Activated CD4-positive, alpha-beta T cell treated with anti-CD3 and anti-CD28 coated beads, Interleukin-2, amount 10 ng/mL, durations not matched to agents 7 days and 5 days (primary cell): ENCODE results near the gene PNMA6F. TPM values are rescaled to one million over a fixed set of nuclear protein-coding genes. Genes with fewer than 3 reads are reported as not detected.
"Not testable (repeated sequence)": the region's sequence is repeated elsewhere in the genome, so short reads cannot be mapped to it uniquely, and the experiment has no call there.

Experiments
- CTCF ChIA-PET: fragments of 350-600 bp; sonication (Branson Sonifier 250); formaldehyde crosslinking; loops from one replicate; lab custom pipeline; 2021; ENCODE audit warnings: antibody characterized with exemption; lab: Charles Lee
- POLR2A ChIA-PET: fragments of 350-600 bp; sonication (Branson Sonifier 250); formaldehyde crosslinking; loops from one replicate; lab custom pipeline; 2021; ENCODE audit warnings: antibody characterized with exemption; lab: Charles Lee
- DNase-seq: peaks from one replicate; pipeline ENCODE4 v3.0.0-alpha.2; 2020
- H3K27ac Mint-ChIP-seq: one replicate; pipeline ENCODE4 v1.8.0; 2021; ENCODE audit warnings: mild to moderate bottlenecking, moderate library complexity, mixed read lengths
- H3K27me3 Mint-ChIP-seq: one replicate; pipeline ENCODE4 v1.8.0; 2021; ENCODE audit warnings: mixed read lengths
- H3K36me3 Mint-ChIP-seq: one replicate; pipeline ENCODE4 v1.8.0; 2021; ENCODE audit warnings: low read depth, mixed read lengths
- H3K4me1 Mint-ChIP-seq: one replicate; pipeline ENCODE4 v1.8.0; 2021; ENCODE audit warnings: mixed read lengths
- H3K4me3 Mint-ChIP-seq: one replicate; pipeline ENCODE4 v1.8.0; 2021; ENCODE audit warnings: mild to moderate bottlenecking, moderate library complexity, mixed read lengths
- H3K9me3 Mint-ChIP-seq: one replicate; pipeline ENCODE4 v1.8.0; 2021; ENCODE audit warnings: mixed read lengths
- total RNA-seq, 2 experiments: library from RNA; stranded (reverse); gene quantifications; one replicate each; pipeline ENCODE4 v1.2.3, GENCODE V29; 2021

PNMA6F gene
- total RNA-seq, 2 experiments from 2014 or later = not detected

DNA sequence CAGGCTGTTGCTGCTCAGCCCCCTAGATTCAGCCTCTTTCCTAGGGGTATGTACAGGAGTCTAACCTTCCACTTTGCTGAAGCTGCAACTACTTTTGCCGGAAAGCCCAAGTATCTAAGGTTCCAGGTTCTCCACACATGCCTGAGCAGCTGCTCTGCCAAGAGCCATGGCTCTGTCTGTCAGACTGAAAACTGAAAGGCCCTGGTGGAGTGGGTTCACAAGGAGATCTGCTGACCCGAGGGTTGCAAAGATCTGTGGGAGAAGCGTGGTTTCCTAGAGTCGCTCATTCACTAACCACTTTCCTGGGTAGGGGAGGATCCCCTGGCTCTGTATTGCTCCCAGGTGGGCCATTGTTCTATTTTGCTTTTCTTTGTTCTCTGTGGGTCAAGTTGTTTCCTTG, 6.0 kb upstream of the PNMA6F start:
- no peak overlapping the region for H3K4me3 Mint-ChIP-seq
- no peaks in the 10 kb centered on the region for H3K9me3 Mint-ChIP-seq
- CTCF ChIA-PET = no interaction called here
- peaks cover 39% of the 10 kb centered on the region for H3K27me3 Mint-ChIP-seq
- no peak for DNase-seq
- no peak overlapping the region for H3K27ac Mint-ChIP-seq
- POLR2A ChIA-PET = no interaction called here
- H3K4me1 Mint-ChIP-seq = no peaks in the 10 kb centered on the region
- no peaks in the 10 kb centered on the region for H3K36me3 Mint-ChIP-seq

DNA sequence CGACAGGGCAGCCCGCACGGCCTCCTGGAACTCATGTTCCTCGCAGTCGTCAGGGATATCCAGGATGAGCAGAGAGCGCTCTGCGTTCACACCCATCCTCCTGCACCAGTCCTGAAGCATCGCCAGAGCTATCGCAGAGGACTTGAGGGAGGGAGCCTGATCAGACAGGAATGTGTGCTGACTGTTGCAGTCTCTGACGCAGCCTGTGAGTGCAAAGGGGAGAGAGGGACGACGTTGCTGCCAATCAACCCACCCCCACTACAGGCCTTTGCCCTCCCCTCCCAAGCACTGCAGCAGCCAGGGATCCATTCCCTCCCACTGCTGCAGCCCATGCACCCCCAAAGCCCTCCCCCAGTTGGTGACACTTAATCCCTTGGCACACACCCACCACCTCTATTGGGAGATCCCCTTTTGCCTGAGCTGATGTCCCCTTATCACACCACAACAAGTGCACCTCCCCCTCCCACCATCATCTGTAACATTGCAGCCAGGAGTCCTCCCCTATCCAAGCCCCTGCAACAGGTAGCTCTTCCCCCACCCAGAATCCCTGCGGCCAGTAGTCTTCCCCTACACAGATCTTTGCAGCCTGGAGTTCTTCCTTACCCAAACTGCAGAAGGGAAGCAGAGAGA, 897 bp downstream of the PNMA6F start:
- POLR2A ChIA-PET = no interaction called here
- CTCF ChIA-PET = no interaction called here
- Mint-ChIP-seq H3K4me1 (no peaks in the 10 kb centered on the region), H3K4me3 (no peak overlapping the region), H3K27ac (no peak overlapping the region), H3K27me3 (peaks cover 29% of the 10 kb centered on the region), H3K9me3 (no peaks in the 10 kb centered on the region), H3K36me3 (no peaks in the 10 kb centered on the region)
- DNase-seq = no peak

DNA sequence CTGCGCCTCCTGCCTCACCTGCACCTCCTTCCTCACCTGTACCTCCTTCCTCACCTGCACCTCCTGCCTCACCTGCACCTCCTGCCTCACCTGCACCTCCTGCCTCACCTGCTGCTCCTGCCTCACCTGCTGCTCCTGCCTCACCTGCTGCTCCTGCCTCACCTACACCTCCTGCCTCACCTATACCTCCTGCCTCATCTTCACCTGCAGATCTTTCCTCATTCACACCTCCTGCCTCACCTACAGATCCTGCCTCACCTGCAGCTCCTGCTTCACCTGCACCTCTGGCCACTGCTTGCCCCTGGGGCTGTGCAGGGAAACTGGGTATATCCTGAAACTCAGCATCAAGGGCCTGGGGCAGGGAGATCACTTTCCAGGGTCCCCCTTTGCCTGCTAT, 1.5 kb downstream of the PNMA6F start:
- DNase-seq, H3K4me1 Mint-ChIP-seq, H3K4me3 Mint-ChIP-seq, POLR2A ChIA-PET, H3K36me3 Mint-ChIP-seq, H3K9me3 Mint-ChIP-seq, CTCF ChIA-PET, H3K27ac Mint-ChIP-seq: not testable (repeated sequence)
- H3K27me3 Mint-ChIP-seq = peaks cover 26% of the 10 kb centered on the region

DNA sequence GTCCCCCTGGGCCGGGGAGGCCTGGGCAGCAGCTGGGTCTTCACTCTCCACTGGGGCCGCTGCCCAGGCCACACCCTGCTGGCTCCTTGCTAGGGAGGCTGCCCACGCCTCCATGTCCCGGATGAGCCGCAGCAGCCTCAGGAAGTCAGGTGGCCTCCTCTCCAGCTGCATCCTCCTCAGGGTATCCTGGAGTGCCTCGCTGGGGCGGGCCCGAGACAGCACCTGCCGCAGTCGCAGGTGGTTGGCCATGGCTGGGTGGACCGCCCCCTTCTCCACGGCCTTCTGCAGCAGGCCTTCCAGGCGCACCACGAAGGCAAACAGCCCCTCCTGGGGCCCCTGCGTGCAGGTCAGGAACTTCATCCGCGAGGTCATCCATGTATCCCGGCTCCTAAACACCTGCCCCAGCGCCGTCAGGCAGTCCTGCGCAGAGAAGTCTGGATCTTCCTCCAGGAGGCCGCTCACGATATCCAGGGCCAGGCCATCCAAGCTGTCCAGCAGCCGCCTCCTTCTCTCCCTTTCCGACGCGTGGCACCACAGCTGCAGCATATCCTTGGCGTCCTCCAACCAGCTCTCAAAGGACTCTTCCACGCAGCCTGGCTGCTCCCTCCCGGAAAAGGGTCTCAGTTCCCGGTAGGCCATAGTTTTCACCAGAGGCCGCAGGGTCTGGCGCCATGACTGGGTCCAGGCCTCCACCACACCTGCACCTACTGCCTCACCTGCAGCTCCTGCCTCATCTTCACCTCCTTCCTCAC, 2.1 kb downstream of the PNMA6F start:
- no peak for DNase-seq
- H3K4me3 Mint-ChIP-seq = no peak overlapping the region
- no peaks in the 10 kb centered on the region for H3K4me1 Mint-ChIP-seq
- H3K27me3 Mint-ChIP-seq = peaks cover 21% of the 10 kb centered on the region
- CTCF ChIA-PET = no interaction called here
- H3K9me3 Mint-ChIP-seq = no peaks in the 10 kb centered on the region
- H3K27ac Mint-ChIP-seq = no peak overlapping the region
- POLR2A ChIA-PET = no interaction called here
- no peaks in the 10 kb centered on the region for H3K36me3 Mint-ChIP-seq

DNA sequence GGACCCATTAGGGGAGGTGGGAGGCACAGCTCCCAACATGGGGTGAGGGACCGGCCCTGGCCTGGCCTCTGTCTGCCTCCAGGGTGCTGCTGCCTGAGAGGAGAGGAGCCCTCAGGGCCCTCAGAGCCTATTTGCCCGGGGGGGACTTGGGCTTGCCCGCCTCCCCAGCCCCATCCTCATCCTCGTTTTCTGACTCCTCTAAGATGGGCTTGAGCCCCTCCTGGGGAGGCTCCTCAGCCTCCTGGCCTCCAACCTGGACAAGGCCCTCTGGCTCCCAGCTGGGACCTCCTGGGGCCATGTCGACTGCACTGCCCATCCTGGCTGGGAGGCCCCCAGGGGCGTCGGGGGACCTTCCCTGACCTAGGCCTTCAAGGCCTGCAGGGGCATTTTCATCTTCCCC, 2.8 kb downstream of the PNMA6F start:
- Mint-ChIP-seq H3K4me3 (no peak overlapping the region), H3K27me3 (peaks cover 15% of the 10 kb centered on the region), H3K36me3 (no peaks in the 10 kb centered on the region), H3K27ac (no peak overlapping the region), H3K4me1 (no peaks in the 10 kb centered on the region), H3K9me3 (no peaks in the 10 kb centered on the region)
- DNase-seq = no peak
- ChIA-PET CTCF (no interaction called here), POLR2A (no interaction called here)

DNA sequence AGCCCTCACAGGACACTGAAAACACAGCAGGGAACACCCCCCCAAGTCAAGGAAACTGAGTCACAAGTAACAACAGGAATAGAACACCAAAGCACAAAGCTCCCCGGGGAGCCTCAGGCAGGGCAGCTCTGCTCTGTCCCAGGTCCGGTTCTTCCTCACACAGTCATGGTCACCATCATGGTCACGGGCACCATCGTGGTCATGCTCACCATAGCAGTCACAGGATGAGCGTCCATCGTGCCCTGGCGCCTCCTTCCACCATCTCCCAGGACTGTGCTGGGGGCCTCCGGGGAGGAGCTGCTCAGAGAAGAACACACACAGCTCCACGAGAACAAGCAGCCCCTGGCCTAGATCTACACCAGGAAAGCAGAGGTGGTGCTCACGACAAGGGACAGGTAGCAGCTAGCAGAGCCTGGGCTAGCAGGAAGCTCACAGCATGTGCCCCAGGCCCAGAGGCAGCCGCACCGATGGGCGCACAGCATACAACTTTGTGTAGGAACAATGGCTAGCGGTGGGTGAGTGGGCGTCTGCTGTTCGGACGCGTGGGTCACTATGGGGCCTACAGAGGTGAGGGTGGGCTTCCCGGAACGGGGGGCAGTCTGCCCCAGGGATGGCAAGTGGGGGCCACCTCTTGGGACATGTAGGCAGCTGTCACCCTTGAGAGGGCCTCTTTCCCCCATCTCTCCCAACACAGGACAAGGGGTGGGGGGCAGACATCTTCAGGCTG, 3.4 kb downstream of the PNMA6F start:
- DNase-seq = no peak
- POLR2A ChIA-PET = no interaction called here
- Mint-ChIP-seq H3K4me3 (no peak overlapping the region), H3K27me3 (peaks cover 11% of the 10 kb centered on the region), H3K4me1 (no peaks in the 10 kb centered on the region), H3K36me3 (no peaks in the 10 kb centered on the region), H3K27ac (no peak overlapping the region), H3K9me3 (no peaks in the 10 kb centered on the region)
- CTCF ChIA-PET = no interaction called here

DNA sequence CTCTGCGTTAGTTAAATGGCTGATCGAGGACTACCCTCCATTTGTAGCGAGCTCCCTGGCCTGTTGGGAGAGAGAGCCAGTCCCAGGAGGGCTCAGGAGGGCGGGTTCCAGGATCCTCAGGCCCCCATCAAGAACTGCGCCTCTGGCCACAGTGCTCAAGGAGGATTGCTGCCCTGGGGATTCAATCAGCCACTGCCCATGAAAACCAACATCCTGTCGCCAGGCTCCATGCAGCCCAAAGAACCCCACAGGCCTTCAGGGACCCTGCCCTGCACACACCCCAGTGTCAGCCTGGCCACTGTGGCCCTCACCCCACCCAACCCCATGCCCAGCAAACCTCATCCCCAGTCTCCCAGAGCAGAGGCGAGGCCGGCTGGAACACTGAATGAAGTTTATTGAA, 4.3 kb downstream of the PNMA6F start:
- ChIA-PET CTCF (no interaction called here), POLR2A (no interaction called here)
- Mint-ChIP-seq H3K27ac (no peak overlapping the region), H3K36me3 (no peaks in the 10 kb centered on the region), H3K4me3 (no peak overlapping the region), H3K9me3 (no peaks in the 10 kb centered on the region), H3K27me3 (peaks cover 8% of the 10 kb centered on the region), H3K4me1 (no peaks in the 10 kb centered on the region)
- no peak for DNase-seq

DNA sequence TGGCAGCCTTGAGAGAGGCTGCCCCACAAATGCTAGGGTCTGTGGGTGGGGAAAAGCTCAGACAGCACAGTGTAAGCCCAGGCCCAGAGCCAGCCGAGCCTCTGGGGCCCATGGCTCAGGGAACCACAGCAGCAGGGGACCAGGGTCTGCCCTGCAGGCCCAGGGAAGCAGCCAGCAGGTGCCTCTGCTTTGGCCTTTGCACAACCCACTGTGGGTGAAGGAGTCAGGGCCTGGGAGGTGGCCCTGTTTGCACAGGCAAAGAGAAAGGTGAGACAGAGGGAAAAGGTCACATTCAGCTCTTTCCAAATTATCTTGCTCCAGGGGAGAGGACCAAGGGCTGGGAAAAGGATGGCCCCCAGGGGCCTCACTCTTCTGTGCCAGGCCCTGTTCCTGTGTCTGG, 8.7 kb downstream of the PNMA6F start:
- CTCF ChIA-PET = no interaction called here
- Mint-ChIP-seq H3K4me1 (no peaks in the 10 kb centered on the region), H3K9me3 (no peaks in the 10 kb centered on the region), H3K36me3 (no peaks in the 10 kb centered on the region), H3K4me3 (no peak overlapping the region), H3K27me3 (no peaks in the 10 kb centered on the region), H3K27ac (no peak overlapping the region)
- no peak for DNase-seq
- POLR2A ChIA-PET = no interaction called here

DNA sequence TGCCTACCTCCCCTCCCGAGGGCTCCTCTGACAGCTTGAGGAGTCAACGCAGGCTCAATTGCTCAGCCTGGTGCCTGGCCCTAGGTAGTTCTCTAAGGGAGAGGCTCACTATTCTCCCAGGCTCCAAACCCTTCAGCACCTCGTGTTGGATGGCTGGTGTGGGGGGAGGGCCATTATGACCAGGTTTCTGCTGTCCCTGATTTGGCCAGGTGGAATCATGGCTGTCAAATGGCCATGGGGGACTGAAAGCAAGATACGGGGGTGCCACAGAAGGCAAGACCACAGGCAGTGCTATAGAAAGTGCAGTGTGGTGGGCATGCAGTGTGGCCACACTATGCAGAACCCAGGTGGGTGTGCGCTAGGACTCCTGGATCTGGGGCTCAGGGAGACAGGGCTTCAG, 9.5 kb downstream of the PNMA6F start:
- H3K4me1 Mint-ChIP-seq = no peaks in the 10 kb centered on the region
- H3K27me3 Mint-ChIP-seq = no peaks in the 10 kb centered on the region
- H3K27ac Mint-ChIP-seq = no peak overlapping the region
- ChIA-PET CTCF (no interaction called here), POLR2A (no interaction called here)
- H3K9me3 Mint-ChIP-seq = no peaks in the 10 kb centered on the region
- no peak for DNase-seq
- H3K36me3 Mint-ChIP-seq = no peaks in the 10 kb centered on the region
- no peak overlapping the region for H3K4me3 Mint-ChIP-seq

DNA sequence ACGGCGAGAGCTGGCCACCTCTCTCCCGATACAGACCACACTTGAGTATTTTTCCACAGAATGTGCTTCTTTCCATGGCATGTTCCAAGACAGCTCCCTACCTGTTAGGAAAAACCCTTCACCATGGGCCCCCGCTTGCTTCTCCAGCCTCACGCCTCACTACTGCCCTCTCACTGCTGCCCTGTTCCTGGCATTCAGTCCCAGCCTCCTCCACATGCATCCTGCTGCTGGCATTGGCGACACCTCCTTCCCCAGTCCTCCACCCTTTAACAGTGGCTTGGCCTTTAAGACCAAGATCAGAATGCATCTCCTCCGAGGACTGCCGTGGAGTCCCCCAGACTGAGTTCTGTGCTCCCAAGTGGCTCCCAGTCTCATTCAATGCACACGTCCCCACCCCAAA, 10.7 kb downstream of the PNMA6F start:
- H3K27me3 Mint-ChIP-seq = no peaks in the 10 kb centered on the region
- no peak for DNase-seq
- no peaks in the 10 kb centered on the region for H3K9me3 Mint-ChIP-seq
- no peaks in the 10 kb centered on the region for H3K4me1 Mint-ChIP-seq
- no peak overlapping the region for H3K4me3 Mint-ChIP-seq
- no peak overlapping the region for H3K27ac Mint-ChIP-seq
- H3K36me3 Mint-ChIP-seq = no peaks in the 10 kb centered on the region
- ChIA-PET POLR2A (no interaction called here), CTCF (no interaction called here)

DNA sequence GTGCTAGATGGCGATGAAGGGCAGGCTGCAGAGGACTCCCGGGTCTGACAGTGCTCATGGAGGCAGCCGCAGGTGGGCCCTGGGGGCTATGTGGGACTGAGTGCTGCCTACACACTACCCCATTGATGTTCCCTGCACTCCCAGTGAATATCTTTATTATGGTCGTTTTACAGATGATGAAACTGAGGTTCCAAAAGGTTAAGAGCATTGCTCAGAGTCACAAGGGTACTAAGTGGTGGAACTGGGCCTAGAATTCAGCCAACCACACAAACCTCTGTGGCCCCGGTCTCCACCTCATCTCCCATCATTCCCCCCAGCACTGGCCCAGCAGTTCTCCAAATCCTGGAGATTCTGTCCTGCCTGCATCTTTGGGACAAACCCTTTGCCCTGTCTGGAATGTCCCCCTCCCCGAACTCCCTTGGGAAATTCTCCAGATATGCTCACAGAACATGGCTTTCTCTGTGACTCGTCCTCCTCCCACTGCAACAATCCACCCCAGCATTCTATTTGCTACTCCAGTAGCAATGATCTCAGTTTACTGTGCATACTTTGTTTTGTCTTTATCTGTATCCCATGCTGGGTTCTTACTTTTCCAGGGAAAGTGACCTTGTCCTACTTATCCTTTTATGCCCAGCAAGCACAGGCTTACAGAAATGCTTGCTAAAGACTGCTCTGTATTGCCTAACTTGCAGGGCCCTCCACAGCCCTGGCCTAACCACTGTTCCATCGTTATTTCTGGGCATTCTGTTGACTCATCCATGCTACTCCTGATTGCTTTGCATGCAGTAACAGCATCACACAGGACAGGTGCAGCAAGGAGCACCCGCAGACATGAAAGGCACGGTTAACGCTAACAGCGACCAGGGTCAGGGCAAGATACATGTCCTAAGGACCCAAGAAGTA, 14.0 kb downstream of the PNMA6F start:
- ChIA-PET POLR2A (no interaction called here), CTCF (no interaction called here)
- H3K4me1 Mint-ChIP-seq = no peaks in the 10 kb centered on the region
- H3K27ac Mint-ChIP-seq = no peak overlapping the region
- H3K36me3 Mint-ChIP-seq = no peaks in the 10 kb centered on the region
- H3K27me3 Mint-ChIP-seq = peaks cover 16% of the 10 kb centered on the region
- H3K4me3 Mint-ChIP-seq = no peak overlapping the region
- H3K9me3 Mint-ChIP-seq = no peaks in the 10 kb centered on the region
- DNase-seq = no peak

DNA sequence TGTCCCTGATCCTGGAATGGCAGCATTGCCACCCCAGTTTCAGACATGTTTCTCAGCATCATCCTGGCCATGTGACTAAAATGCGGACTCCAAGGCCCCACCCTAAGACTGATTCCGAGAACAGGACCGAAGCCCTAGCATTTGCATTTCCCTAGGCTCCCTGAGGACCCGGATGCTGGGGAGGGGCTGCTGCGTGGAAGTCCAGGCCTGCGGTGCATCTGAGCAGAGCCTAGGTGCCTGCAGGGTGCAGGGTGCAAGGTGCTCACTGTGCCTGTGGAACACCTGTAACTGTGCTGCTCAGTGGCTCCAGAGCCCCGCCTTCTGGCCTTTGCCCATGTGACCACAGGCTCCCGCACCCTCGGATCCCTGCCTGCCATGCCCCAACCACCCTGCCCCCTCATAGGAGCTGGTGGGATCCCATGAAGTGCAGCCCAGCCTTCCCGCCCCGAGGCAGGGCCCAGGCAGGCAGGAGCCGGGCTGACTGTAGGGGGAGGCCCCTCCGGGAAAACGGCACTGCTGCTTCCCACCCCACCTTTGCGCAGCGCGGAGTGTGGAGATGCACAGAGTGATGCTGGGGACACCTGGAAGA, 14.9 kb downstream of the PNMA6F start:
- ChIA-PET CTCF (no interaction called here), POLR2A (no interaction called here)
- Mint-ChIP-seq H3K4me3 (no peak overlapping the region), H3K36me3 (no peaks in the 10 kb centered on the region), H3K27ac (no peak overlapping the region), H3K4me1 (no peaks in the 10 kb centered on the region), H3K27me3 (peaks cover 16% of the 10 kb centered on the region), H3K9me3 (no peaks in the 10 kb centered on the region)
- no peak for DNase-seq
